ENCODE measurements around the gene FAM227A. TPM values are rescaled to one million over a fixed set of nuclear protein-coding genes. Genes with fewer than 3 reads are reported as not detected.
"Not testable (repeated sequence)": the region's sequence is repeated elsewhere in the genome, so short reads cannot be mapped to it uniquely, and the experiment has no call there.

FAM227A gene
- total and polyA plus RNA-seq, 2 of the 13 experiments (the other 11 are each of a cell fraction or from before 2014, with no cell fraction given): 1.0 to 1.5 TPM

DNA sequence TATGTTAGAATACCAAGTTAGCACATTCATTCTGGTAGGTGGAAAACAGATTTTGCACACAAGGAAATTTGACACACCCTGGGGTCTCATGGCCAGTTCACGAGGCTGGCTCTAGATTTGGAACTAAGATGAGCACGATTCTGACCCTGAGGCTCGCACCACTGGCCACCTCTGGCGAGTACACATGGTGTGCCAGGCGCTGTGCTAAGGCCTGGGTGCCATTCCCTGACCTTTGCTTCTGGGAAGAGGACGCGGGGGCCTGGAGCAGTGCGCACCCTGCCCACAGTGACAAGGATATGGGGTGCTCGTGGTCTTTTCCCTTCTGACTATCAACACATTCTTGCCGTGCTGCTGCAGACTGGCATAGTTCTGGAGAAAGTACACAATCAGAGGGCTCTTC, 56.7 kb downstream of the FAM227A start:
- H3K4me3 ChIP-seq (replicated peaks in 1 of 3; ENCODE audit: insufficient read depth in 1 of 3, low read depth in 2 of 3, low read length in 3 of 3): no peak overlapping the region
- no TSS peak for BruUV-seq (replicated peaks)
- POLR2A ChIA-PET: no interaction called here
- no peak overlapping the region for H3K27ac ChIP-seq (ENCODE audit: extremely low read length, insufficient read depth, low read length)
- WGBS (ENCODE audit: low lambda C conversion rate): 90% methylated on average over 6 of the region's 10 CpGs
- H4K20me1 ChIP-seq (ENCODE audit: insufficient read depth, low read length): no peaks in the 10 kb centered on the region
- H3K36me3 ChIP-seq (replicated peaks in 1 of 2; ENCODE audit: control insufficient read depth in 1 of 2, insufficient read depth in 2 of 2, low read length in 2 of 2): no peaks in the 10 kb centered on the region
- DNase-seq (ENCODE audit: low spot score): no peak
- intact Hi-C loops (cut with micrococcal nuclease; ENCODE audit: unreplicated experiment): no loop called here
- TF ChIP-seq ZNF121 (CRISPR knock-in tag; IDR thresholded peaks at IDR 0.05) (no peak), ZNF691 (CRISPR knock-in tag; IDR thresholded peaks at IDR 0.05; ENCODE audit: borderline replicate concordance, low read depth) (no peak), SAFB2 (CRISPR knock-in tag; IDR thresholded peaks at IDR 0.05; ENCODE audit: borderline replicate concordance, low read depth) (no peak), TARDBP (CRISPR knock-in tag; IDR thresholded peaks at IDR 0.05) (no peak), PLRG1 (conservative IDR thresholded peaks at IDR 0.05) (no peak), ZNF792 (CRISPR knock-in tag; IDR thresholded peaks at IDR 0.05) (no peak), ELF3 (CRISPR knock-in tag; IDR thresholded peaks at IDR 0.05) (no peak)
- no peaks in the 10 kb centered on the region for H3K4me1 ChIP-seq (ENCODE audit: insufficient read depth, low read length)
- no peak overlapping the region for H3K4me2 ChIP-seq (ENCODE audit: low read depth, low read length)
- no peak for FAIRE-seq
- no peaks in the 10 kb centered on the region for H3K9me3 ChIP-seq (ENCODE audit: low read length)
- no peak for ATAC-seq
- in situ Hi-C loops (cut with HindIII; ENCODE audit: extremely low pct_ligation_motif_present, low pct_unique_long_range_greater_than_20kb): no loop called here
- no peak overlapping the region for H3K9ac ChIP-seq (ENCODE audit: insufficient read depth, low read depth, low read length)
- H3K79me2 ChIP-seq (ENCODE audit: insufficient read depth, low read length): no peaks in the 10 kb centered on the region
- no peaks in the 10 kb centered on the region; a peak in 1 of 5 replicates for H3K27me3 ChIP-seq (ENCODE audit: control insufficient read depth in 1 of 2, insufficient read depth in 2 of 2, low read length in 2 of 2)
- CTCF ChIA-PET (ENCODE audit: low intra/inter-chr PET ratio, low total read pairs): no interaction called here
- H2AFZ ChIP-seq (ENCODE audit: low read length): no peak overlapping the region

- FAIRE-seq; H3K4me3 ChIP-seq (replicated peaks in 1 of 3; ENCODE audit: insufficient read depth in 1 of 3, low read depth in 2 of 3, low read length in 3 of 3); DNase-seq (ENCODE audit: low spot score); H3K27ac ChIP-seq (ENCODE audit: extremely low read length, insufficient read depth, low read length); H2AFZ ChIP-seq (ENCODE audit: low read length); H3K27me3 ChIP-seq (ENCODE audit: control insufficient read depth in 1 of 2, insufficient read depth in 2 of 2, low read length in 2 of 2); H4K20me1 ChIP-seq (ENCODE audit: insufficient read depth, low read length); ATAC-seq; H3K79me2 ChIP-seq (ENCODE audit: insufficient read depth, low read length); H3K9me3 ChIP-seq (ENCODE audit: low read length); H3K9ac ChIP-seq (ENCODE audit: insufficient read depth, low read depth, low read length); POLR2A ChIA-PET; intact Hi-C loops (cut with micrococcal nuclease; ENCODE audit: unreplicated experiment); BruUV-seq (replicated peaks); H3K4me2 ChIP-seq (ENCODE audit: low read depth, low read length); in situ Hi-C loops (cut with HindIII; ENCODE audit: extremely low pct_ligation_motif_present, low pct_unique_long_range_greater_than_20kb); H3K4me1 ChIP-seq (ENCODE audit: insufficient read depth, low read length); H3K36me3 ChIP-seq (replicated peaks in 1 of 2; ENCODE audit: control insufficient read depth in 1 of 2, insufficient read depth in 2 of 2, low read length in 2 of 2); CTCF ChIA-PET (ENCODE audit: low intra/inter-chr PET ratio, low total read pairs): not testable (repeated sequence)
- WGBS (ENCODE audit: low lambda C conversion rate): 41% methylated on average over 3 of the region's 3 CpGs
- TF ChIP-seq MNT (IDR thresholded peaks at IDR 0.05): peak; percentile 49; the same call in 1 of the 2 replicates
Observed at GRCh38 chr22:38582923-38583322, 73.3 kb downstream of the FAM227A start.

Data from HepG2 (cell line).